GM19043 (cell line): ENCODE data around the gene ARHGEF28.
A peak's percentile ranks its signal among the peaks of the same experiment; 100 is the strongest.

Experiments used
- ATAC-seq: cut with Tn5 transposase; IDR thresholded peaks from one replicate; pipeline ENCODE4 v1.9.1; 2021; ENCODE audit warnings: low read depth; ENCODE audit not compliant: unreplicated experiment

The ARHGEF28 gene

GRCh38 chr5:73883646-73884045 lies 257.6 kb downstream of the ARHGEF28 start:
- no peak for ATAC-seq

- no peak for ATAC-seq
Observed at GRCh38 chr5:73887688-73888087, 261.7 kb downstream of the ARHGEF28 start.

GRCh38 chr5:73890569-73890968 lies 264.6 kb downstream of the ARHGEF28 start:
- ATAC-seq = no peak

- ATAC-seq = no peak
Observed at GRCh38 chr5:73892218-73892617, 266.2 kb downstream of the ARHGEF28 start.

- no peak for ATAC-seq
Observed at GRCh38 chr5:73892806-73893205, 266.8 kb downstream of the ARHGEF28 start.

- no peak for ATAC-seq
Observed at GRCh38 chr5:73893813-73894212, 267.8 kb downstream of the ARHGEF28 start.

- no peak for ATAC-seq
Observed at GRCh38 chr5:73894860-73895259, 268.9 kb downstream of the ARHGEF28 start.

- ATAC-seq = no peak
Observed at GRCh38 chr5:73895471-73895870, 269.5 kb downstream of the ARHGEF28 start.

GRCh38 chr5:73896097-73896496 lies 270.1 kb downstream of the ARHGEF28 start:
- ATAC-seq = no peak

- no peak for ATAC-seq
Observed at GRCh38 chr5:73896668-73897067, 270.7 kb downstream of the ARHGEF28 start.

- no peak for ATAC-seq
Observed at GRCh38 chr5:73897893-73898292, 271.9 kb downstream of the ARHGEF28 start.

- peak; percentile 71 for ATAC-seq
Observed at GRCh38 chr5:73899055-73899454, 273.1 kb downstream of the ARHGEF28 start.

- no peak for ATAC-seq
Observed at GRCh38 chr5:73899916-73900315, 273.9 kb downstream of the ARHGEF28 start.

- no peak for ATAC-seq
Observed at GRCh38 chr5:73900566-73900965, 274.6 kb downstream of the ARHGEF28 start.

- no peak for ATAC-seq
Observed at GRCh38 chr5:73901043-73901442, 275.0 kb downstream of the ARHGEF28 start.

- no peak for ATAC-seq
Observed at GRCh38 chr5:73901455-73901854, 275.5 kb downstream of the ARHGEF28 start.

- no peak for ATAC-seq
Observed at GRCh38 chr5:73902327-73903051, 276.5 kb downstream of the ARHGEF28 start.

- ATAC-seq = no peak
Observed at GRCh38 chr5:73903169-73903568, 277.2 kb downstream of the ARHGEF28 start.

- ATAC-seq = no peak
Observed at GRCh38 chr5:73906277-73906676, 280.3 kb downstream of the ARHGEF28 start.

- no peak for ATAC-seq
Observed at GRCh38 chr5:73907164-73907563, 281.2 kb downstream of the ARHGEF28 start.

- ATAC-seq = no peak
Observed at GRCh38 chr5:73908395-73908794, 282.4 kb downstream of the ARHGEF28 start.

- no peak for ATAC-seq
Observed at GRCh38 chr5:73908846-73909245, 282.9 kb downstream of the ARHGEF28 start.

GRCh38 chr5:73909474-73909873 lies 283.5 kb downstream of the ARHGEF28 start:
- no peak for ATAC-seq
